Hepatocyte (in vitro differentiated cells): Measurements from ENCODE around the gene IL20.

Source experiments
- EZH2 ChIP-seq: fragments of 200-600 bp; sonication (generic); IDR thresholded peaks from 2 replicates; pipeline ENCODE4 v1.6.1; 2016; ENCODE audit warnings: antibody characterized with exemption, mild to moderate bottlenecking, borderline replicate concordance
- TF ChIP-seq, protein P1 (sequence below): fragments of 200-600 bp; sonication (generic); IDR thresholded peaks from 2 replicates; pipeline ENCODE4 v1.5.1; 2016; ENCODE audit warnings: antibody characterized with exemption, mild to moderate bottlenecking; ENCODE audit not compliant: poor library complexity

- TF ChIP-seq, protein P1, sequence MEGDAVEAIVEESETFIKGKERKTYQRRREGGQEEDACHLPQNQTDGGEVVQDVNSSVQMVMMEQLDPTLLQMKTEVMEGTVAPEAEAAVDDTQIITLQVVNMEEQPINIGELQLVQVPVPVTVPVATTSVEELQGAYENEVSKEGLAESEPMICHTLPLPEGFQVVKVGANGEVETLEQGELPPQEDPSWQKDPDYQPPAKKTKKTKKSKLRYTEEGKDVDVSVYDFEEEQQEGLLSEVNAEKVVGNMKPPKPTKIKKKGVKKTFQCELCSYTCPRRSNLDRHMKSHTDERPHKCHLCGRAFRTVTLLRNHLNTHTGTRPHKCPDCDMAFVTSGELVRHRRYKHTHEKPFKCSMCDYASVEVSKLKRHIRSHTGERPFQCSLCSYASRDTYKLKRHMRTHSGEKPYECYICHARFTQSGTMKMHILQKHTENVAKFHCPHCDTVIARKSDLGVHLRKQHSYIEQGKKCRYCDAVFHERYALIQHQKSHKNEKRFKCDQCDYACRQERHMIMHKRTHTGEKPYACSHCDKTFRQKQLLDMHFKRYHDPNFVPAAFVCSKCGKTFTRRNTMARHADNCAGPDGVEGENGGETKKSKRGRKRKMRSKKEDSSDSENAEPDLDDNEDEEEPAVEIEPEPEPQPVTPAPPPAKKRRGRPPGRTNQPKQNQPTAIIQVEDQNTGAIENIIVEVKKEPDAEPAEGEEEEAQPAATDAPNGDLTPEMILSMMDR: peak; percentile 59
- TF ChIP-seq EZH2: no peak
These were observed at the start of gene IL20 for GRCh38 chr1:206864939-206865671.
